Muscle of leg (tissue), 11 donors: ENCODE measurements around the gene TTBK2. TPM values are rescaled to one million over a fixed set of nuclear protein-coding genes. Genes with fewer than 3 reads are reported as not detected.

ENCODE experiments used
- DNase-seq: peaks from one replicate; pipeline ENCODE4 v3.0.0; 2013
- H3K27ac ChIP-seq: one replicate; pipeline ENCODE4 v1.5.1; 2013; ENCODE audit warnings: mild to moderate bottlenecking, low read length, control low read depth
- H3K27me3 ChIP-seq: one replicate; pipeline ENCODE4 v1.6.1; 2013; ENCODE audit warnings: low read length; ENCODE audit not compliant: control insufficient read depth, insufficient read depth
- H3K36me3 ChIP-seq: one replicate; pipeline ENCODE4 v1.6.1; 2013; ENCODE audit warnings: low read length; ENCODE audit not compliant: control insufficient read depth, insufficient read depth
- H3K4me1 ChIP-seq: one replicate; pipeline ENCODE4 v1.6.1; 2013; ENCODE audit warnings: low read length; ENCODE audit not compliant: control insufficient read depth, insufficient read depth
- H3K4me3 ChIP-seq: one replicate; pipeline ENCODE4 v1.5.1; 2013; ENCODE audit warnings: low read length, control low read depth
- H3K9me3 ChIP-seq: replicated peaks from 2 replicates; pipeline ENCODE4 v1.6.1; 2013; ENCODE audit warnings: low read depth, low read length; ENCODE audit not compliant: control insufficient read depth
- WGBS: methylation state at CpG from one replicate; pipeline ENCODE4 v1.1.5; 2013; ENCODE audit warnings: missing lambda C conversion rate; ENCODE audit not compliant: insufficient coverage; 5-methylcytosine and 5-hydroxymethylcytosine counted together
- polyA plus RNA-seq, 8 donors: library from polyadenylated mRNA; unstranded; fragments of 120-200 nt; gene quantifications; one replicate each; pipeline versions ENCODE4 v1.2.1 to v1.2.3, GENCODE V29; 2013; ENCODE audit warnings: inconsistent platforms in 1 of 8, low replicate concordance in 1 of 8; ENCODE audit not compliant: insufficient read length in 8 of 8, insufficient read depth in 1 of 8
- total RNA-seq: library from RNA; stranded (reverse); fragments of 120-200 nt; gene quantifications from one replicate; pipeline ENCODE4 v1.2.4, GENCODE V29; 2013

The TTBK2 gene
- total and polyA plus RNA-seq, 9 donors = 6.5 to 12.9 (median 12.1) TPM

DNA sequence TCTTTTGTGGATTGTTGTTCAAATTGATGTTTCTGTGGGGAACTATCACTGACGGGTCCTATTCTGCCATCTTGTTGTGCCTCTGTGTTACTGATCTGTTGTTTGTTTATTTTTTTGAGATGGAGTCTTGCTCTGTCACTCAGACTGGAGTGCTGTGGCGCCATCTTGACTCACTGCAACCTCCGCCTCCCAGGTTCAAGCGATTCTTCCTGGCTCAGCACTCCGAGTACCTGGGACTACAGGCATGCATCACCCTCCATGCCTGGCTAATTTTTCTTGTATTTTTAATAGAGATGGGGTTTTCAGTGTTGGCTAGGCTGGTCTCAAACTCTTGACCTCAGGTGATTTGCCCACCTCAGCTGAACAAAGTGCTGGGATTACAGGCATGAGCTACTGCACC is 215.2 kb downstream of the TTBK2 start:
- peaks cover 6% of the 10 kb centered on the region for H3K9me3 ChIP-seq
- H3K36me3 ChIP-seq = peaks cover 6% of the 10 kb centered on the region
- WGBS = 100% methylated on average over 4 of the region's 5 CpGs
- no peak overlapping the region for H3K27ac ChIP-seq
- H3K27me3 ChIP-seq = no peaks in the 10 kb centered on the region
- no peaks in the 10 kb centered on the region for H3K4me1 ChIP-seq
- H3K4me3 ChIP-seq = no peak overlapping the region
- no peak for DNase-seq

DNA sequence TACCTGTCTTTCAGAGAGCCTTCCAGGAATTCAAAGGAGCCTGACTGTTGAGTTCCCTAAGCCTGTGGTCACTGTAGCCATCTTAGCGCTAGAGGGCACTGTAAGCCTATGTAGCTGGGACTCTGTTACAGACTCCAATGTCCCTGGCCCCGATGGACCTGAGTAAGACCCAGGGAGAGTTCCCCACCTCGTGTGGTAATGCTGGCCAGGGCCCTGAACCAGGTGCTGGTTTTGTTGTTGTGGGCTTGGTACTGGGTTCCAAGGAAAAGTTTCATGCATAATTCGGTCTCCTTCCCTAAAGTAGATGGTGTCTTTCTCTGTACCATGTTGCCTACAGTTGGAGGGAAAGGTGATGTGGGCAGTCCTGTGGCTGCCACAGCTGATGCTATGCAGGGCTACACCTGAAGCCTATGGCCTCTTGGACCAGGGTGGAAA is 216.1 kb downstream of the TTBK2 start:
- Histone ChIP-seq H3K9me3 (peaks cover 6% of the 10 kb centered on the region), H3K27ac (no peak overlapping the region), H3K36me3 (peaks cover 9% of the 10 kb centered on the region), H3K4me3 (no peak overlapping the region), H3K4me1 (no peaks in the 10 kb centered on the region), H3K27me3 (no peaks in the 10 kb centered on the region)
- 0% methylated on average over 1 of the region's 4 CpGs for WGBS
- peak; percentile 60 for DNase-seq

DNA sequence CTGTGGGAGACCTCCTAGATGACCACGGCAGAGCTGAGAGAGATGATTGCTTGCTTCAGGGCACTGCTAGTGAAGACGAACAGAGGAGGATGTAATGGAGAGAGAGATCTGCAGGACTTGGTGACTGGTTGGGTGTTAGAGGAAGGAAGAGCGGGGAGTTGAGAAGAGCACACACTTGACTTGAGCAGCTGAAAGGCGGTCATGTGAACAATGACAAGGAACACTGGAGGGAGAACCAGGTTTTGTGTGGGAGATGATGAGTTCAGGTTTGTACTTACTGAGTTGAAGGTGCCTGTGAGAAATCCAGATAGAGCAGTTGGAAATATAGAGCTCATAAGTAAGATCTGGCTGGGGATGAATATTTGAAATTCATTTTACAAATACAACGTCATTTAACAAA is 224.0 kb downstream of the TTBK2 start:
- no peak for DNase-seq
- Histone ChIP-seq H3K4me1 (no peaks in the 10 kb centered on the region), H3K9me3 (peaks cover 6% of the 10 kb centered on the region), H3K36me3 (peaks cover 54% of the 10 kb centered on the region), H3K27ac (no peak overlapping the region), H3K27me3 (no peaks in the 10 kb centered on the region), H3K4me3 (no peak overlapping the region)
- WGBS = 88% methylated on average over 4 of the region's 5 CpGs

DNA sequence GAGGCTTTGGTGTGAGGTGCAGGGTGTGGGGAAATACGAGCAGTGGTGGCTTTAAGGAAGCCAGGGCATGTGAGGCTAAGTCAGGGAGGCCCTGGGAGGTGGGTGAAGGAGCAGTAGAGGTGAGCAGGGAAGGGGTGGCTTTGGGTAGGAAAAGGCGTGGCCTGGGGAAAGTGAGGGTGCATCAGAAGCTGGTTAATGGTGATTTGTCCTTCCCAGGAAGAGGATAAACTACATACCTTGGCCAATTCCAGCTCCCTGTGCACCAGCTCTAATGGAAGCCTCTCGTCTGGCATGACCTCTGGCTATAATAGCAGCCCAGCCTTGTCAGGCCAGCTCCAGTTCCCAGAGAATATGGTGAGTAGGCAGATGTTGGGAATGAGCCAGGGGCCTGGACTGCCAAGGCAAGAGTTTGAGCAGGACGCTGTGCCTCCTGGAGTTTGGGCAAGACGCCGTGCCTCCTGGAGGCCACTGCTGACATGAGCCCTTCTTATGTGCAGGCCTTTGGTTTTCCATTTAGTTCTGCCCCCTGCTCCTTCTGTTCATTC is 225.0 kb downstream of the TTBK2 start:
- H3K27ac ChIP-seq = no peak overlapping the region
- H3K27me3 ChIP-seq = no peaks in the 10 kb centered on the region
- 69% methylated on average over 2 of the region's 6 CpGs for WGBS
- H3K4me3 ChIP-seq = no peak overlapping the region
- DNase-seq = no peak
- peaks cover 2% of the 10 kb centered on the region for H3K9me3 ChIP-seq
- H3K36me3 ChIP-seq = peaks cover 64% of the 10 kb centered on the region
- no peaks in the 10 kb centered on the region for H3K4me1 ChIP-seq

DNA sequence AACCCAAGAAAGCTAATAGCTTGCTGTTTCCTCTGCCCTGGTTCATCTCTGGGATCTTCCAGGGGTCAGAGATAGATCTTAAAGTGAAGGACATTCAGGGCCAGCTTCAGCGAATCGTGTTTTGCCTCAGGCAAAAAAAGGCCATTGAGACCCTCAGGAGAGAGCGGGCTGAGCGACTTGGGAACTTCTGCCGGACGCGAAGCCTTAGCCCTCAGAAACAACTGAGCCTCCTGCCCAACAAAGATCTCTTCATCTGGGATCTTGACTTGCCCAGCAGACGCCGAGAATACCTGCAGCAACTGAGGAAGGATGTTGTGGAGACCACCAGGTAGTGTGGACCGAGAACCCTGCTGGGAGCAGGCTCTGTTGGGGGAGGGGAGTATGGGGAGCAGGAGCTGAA is 226.2 kb downstream of the TTBK2 start:
- H3K27me3 ChIP-seq = no peaks in the 10 kb centered on the region
- H3K9me3 ChIP-seq = no peaks in the 10 kb centered on the region
- no peak overlapping the region for H3K4me3 ChIP-seq
- no peak overlapping the region for H3K27ac ChIP-seq
- H3K36me3 ChIP-seq = peaks cover 72% of the 10 kb centered on the region
- H3K4me1 ChIP-seq = no peaks in the 10 kb centered on the region
- DNase-seq = no peak
- WGBS = 98% methylated on average over 10 of the region's 10 CpGs

DNA sequence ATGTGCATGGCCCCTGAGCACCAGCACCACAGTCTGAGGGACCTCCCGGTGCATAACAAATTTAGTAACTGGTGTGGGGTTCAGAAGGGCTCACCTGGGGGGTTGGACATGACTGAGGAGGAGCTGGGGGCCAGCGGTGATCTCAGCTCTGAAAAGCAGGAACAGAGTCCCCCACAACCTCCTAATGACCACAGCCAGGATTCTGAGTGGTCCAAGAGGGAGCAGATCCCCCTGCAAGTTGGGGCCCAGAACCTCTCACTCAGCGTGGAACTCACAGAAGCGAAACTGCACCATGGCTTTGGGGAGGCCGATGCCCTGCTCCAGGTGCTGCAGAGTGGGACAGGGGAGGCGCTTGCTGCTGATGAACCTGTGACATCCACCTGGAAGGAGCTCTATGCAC is 226.6 kb downstream of the TTBK2 start:
- H3K36me3 ChIP-seq = peaks cover 76% of the 10 kb centered on the region
- no peaks in the 10 kb centered on the region for H3K4me1 ChIP-seq
- 100% methylated on average over 4 of the region's 6 CpGs for WGBS
- no peaks in the 10 kb centered on the region for H3K9me3 ChIP-seq
- no peak overlapping the region for H3K4me3 ChIP-seq
- DNase-seq = no peak
- no peak overlapping the region for H3K27ac ChIP-seq
- no peaks in the 10 kb centered on the region for H3K27me3 ChIP-seq

DNA sequence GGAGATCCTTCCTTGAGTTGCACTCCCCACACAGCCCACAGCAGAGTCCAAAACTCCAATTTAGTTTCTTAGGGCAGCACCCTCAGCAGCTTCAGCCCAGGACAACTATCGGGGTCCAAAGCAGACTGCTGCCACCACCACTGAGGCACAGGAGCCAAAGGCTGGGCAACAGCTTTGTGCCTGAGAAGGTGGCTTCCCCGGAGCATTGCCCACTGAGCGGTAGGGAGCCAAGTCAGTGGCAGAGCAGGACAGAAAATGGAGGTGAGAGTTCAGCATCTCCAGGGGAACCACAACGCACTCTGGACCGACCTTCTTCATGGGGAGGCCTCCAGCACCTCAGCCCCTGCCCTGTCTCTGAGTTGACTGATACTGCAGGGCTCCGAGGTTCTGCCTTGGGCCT is 227.1 kb downstream of the TTBK2 start:
- Histone ChIP-seq H3K4me1 (no peaks in the 10 kb centered on the region), H3K9me3 (no peaks in the 10 kb centered on the region), H3K27me3 (no peaks in the 10 kb centered on the region), H3K4me3 (no peak overlapping the region), H3K36me3 (peaks cover 81% of the 10 kb centered on the region), H3K27ac (no peak overlapping the region)
- DNase-seq = no peak
- WGBS = 95% methylated on average over 6 of the region's 6 CpGs

DNA sequence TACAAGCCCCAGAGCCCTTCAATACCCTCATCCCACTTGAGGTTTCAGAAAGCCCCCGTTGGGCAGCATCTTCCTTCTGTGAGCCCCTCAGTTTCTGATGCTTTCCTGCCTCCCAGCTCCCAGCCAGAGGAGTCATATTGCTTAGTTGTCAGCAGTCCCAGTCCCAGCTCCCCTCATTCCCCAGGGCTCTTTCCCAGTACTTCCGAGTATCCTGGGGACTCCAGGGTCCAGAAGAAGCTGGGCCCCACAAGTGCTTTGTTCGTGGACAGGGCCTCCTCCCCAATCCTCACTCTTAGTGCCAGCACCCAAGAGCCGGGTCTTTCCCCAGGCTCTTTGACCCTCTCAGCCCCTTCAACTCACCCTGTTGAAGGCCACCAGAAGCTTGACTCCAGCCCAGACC is 227.6 kb downstream of the TTBK2 start:
- H3K9me3 ChIP-seq = no peaks in the 10 kb centered on the region
- peaks cover 86% of the 10 kb centered on the region for H3K36me3 ChIP-seq
- no peaks in the 10 kb centered on the region for H3K27me3 ChIP-seq
- H3K27ac ChIP-seq = no peak overlapping the region
- no peak overlapping the region for H3K4me3 ChIP-seq
- WGBS = 93% methylated on average over 3 of the region's 4 CpGs
- H3K4me1 ChIP-seq = no peaks in the 10 kb centered on the region
- DNase-seq = no peak

DNA sequence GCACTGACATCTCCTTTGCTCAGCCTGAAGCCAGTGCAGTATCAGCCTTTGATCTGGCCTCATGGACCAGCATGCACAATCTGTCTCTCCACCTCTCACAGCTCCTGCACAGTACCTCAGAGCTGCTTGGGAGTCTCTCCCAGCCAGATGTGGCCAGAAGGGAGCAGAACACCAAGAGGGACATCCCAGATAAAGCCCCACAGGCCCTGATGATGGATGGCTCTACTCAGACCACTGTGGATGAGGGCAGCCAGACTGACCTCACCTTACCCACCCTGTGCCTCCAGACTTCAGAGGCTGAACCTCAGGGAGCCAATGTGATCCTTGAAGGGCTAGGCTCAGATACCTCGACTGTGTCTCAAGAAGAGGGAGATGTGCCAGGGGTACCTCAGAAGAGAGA is 228.0 kb downstream of the TTBK2 start:
- WGBS = no CpG with 5 or more reads among the region's 1 CpG
- DNase-seq = no peak
- no peaks in the 10 kb centered on the region for H3K27me3 ChIP-seq
- no peaks in the 10 kb centered on the region for H3K4me1 ChIP-seq
- H3K4me3 ChIP-seq = no peak overlapping the region
- no peaks in the 10 kb centered on the region for H3K9me3 ChIP-seq
- H3K27ac ChIP-seq = no peak overlapping the region
- peaks cover 90% of the 10 kb centered on the region for H3K36me3 ChIP-seq

DNA sequence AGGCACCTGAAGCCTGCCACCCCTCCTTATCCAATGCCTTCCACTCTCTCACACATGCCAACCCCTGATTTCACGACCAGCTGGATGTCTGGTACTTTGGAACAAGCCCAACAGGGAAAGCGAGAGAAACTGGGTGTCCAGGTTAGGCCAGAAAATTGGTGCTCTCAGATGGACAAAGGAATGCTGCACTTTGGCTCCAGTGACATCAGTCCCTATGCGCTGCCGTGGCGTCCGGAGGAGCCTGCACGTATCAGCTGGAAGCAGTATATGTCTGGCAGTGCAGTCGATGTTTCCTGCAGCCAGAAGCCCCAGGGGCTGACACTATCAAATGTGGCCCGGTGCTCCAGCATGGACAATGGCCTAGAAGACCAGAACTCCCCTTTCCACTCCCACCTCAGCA is 228.8 kb downstream of the TTBK2 start:
- WGBS = 87% methylated on average over 5 of the region's 9 CpGs
- DNase-seq = no peak
- Histone ChIP-seq H3K9me3 (no peaks in the 10 kb centered on the region), H3K27ac (no peak overlapping the region), H3K4me3 (no peak overlapping the region), H3K27me3 (no peaks in the 10 kb centered on the region), H3K4me1 (no peaks in the 10 kb centered on the region), H3K36me3 (peaks cover 98% of the 10 kb centered on the region)

DNA sequence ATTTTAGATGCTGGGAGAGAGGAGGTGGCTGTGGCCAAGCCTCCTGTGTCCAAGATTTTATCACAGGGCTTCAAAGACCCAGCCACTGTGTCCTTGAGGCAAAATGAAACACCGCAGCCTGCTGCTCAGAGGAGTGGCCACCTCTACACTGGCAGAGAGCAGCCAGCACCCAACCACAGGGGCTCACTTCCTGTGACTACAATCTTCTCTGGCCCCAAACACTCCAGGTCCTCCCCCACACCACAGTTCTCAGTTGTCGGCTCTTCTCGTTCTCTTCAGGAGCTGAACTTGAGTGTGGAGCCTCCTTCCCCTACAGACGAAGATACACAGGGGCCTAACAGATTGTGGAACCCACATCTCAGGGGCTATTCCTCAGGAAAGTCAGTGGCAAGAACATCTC is 229.3 kb downstream of the TTBK2 start:
- Histone ChIP-seq H3K9me3 (no peaks in the 10 kb centered on the region), H3K27me3 (no peaks in the 10 kb centered on the region), H3K27ac (no peak overlapping the region), H3K4me1 (no peaks in the 10 kb centered on the region), H3K36me3 (peaks cover 98% of the 10 kb centered on the region), H3K4me3 (no peak overlapping the region)
- 92% methylated on average over 4 of the region's 4 CpGs for WGBS
- no peak for DNase-seq
